HG03108 (cell line): ENCODE data around the gene TMEM88.

Experiments
- ATAC-seq: cut with Tn5 transposase; IDR thresholded peaks from one replicate; pipeline ENCODE4 v1.9.1; 2021; ENCODE audit warnings: moderate library complexity; ENCODE audit not compliant: unreplicated experiment

TMEM88 gene

GRCh38 chr17:7832431-7832830 lies 22.4 kb upstream of the TMEM88 start:
- no peak for ATAC-seq

DNA sequence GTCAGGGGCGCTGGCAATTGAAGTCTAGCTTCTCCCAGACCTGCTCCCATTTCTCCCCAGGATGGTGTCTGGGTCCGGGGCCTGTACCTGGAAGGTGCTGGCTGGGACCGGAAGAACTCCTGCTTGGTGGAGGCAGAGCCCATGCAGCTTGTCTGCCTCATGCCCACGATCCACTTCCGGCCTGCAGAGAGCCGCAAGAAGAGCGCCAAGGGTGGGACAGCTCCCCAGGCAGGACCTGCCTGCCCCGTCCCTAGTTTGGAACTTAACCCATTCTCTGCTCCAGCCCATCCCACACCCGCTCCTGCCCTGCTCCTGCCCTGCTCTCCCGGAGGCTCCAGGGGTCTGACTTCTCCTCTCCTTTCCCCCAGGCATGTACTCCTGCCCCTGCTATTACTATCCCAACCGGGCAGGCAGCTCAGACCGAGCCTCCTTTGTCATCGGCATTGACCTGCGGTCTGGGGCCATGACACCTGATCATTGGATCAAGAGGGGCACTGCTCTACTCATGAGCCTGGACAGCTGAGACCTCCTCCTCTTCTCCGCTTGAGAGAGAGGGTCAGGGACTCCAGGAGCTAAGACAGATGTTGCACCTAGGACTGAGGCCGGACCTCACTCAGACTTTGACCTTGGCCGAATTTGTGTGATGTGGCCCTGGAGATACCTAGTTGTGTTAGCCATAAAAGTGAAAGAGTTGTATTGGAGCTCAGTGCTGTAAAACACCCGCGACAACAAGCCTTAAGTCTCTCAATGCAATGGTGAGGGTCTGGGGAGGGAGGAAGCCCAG lies 21.7 kb upstream of the TMEM88 start:
- no peak for ATAC-seq

DNA sequence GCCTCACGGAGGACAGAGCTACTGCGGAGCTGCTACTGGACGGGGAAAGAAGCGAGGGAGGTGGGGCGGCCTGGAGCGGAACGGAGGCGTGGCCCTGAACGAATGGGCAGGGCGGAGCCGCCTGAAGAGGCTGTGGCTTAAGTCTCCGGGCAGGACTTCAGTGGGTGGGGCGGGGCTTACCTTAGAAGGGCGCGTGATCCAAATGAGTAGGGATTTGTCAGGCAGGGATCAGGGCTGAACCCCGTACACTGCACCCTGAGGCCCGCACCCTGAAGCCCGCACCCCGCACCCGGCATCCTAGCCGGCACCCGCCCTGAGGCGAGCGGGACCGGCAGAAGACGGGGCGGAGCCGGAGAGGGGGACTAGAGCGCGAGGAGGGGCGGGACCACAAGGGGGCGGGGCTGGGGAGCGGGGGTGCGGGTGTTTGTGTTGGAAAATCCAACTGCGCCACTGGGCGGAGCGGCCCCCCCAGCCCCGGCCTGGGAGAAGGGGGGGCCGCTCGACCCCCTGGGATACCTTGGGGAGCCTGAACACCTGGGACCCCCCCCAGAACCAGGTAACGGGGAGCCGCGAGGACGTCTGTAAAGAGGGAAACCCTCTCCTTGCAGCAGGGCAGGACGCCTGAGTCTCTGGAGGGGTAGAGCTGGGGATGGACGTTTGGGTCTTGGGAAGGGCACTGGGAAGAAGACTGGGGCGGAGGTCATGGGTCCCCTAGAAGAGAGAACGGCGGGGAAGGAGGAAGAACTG lies 20.9 kb upstream of the TMEM88 start, which contains the start of gene KDM6B:
TSS of gene KDM6B (plus strand) at position 423 of the 747 bp plus-strand sequence. CDS start 11,338 bp downstream, outside the sequence.
- peak; percentile 42 for ATAC-seq

DNA sequence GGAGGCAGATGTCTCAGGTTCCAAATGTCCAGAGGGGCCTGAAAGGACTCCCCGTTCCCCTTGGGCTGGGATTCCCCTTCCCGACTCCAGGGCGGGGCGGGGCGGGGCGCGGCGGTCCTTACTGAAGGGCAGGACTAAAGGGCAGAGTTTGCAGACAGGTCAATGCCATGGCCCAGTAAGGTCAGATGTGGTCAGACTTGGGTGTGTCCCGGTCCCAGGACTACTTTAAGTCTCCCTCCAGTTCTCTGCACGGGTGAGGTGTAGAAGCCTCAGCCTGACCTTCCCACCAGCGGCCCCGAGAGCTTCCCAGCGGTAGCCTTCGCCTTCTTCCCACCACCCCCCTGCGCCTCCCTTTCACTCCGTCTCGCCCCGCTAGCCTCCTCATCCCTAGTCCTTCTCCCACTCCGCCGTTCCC lies 20.3 kb upstream of the TMEM88 start:
- ATAC-seq: no peak

- ATAC-seq: peak; percentile 45
Observed at GRCh38 chr17:7834957-7835813, 19.7 kb upstream of the TMEM88 start.

- peak; percentile 24 for ATAC-seq
Observed at GRCh38 chr17:7835814-7836595, 18.9 kb upstream of the TMEM88 start.

GRCh38 chr17:7836596-7837407 lies 18.1 kb upstream of the TMEM88 start:
- no peak for ATAC-seq

GRCh38 chr17:7837408-7838088 lies 17.3 kb upstream of the TMEM88 start:
- no peak for ATAC-seq

DNA sequence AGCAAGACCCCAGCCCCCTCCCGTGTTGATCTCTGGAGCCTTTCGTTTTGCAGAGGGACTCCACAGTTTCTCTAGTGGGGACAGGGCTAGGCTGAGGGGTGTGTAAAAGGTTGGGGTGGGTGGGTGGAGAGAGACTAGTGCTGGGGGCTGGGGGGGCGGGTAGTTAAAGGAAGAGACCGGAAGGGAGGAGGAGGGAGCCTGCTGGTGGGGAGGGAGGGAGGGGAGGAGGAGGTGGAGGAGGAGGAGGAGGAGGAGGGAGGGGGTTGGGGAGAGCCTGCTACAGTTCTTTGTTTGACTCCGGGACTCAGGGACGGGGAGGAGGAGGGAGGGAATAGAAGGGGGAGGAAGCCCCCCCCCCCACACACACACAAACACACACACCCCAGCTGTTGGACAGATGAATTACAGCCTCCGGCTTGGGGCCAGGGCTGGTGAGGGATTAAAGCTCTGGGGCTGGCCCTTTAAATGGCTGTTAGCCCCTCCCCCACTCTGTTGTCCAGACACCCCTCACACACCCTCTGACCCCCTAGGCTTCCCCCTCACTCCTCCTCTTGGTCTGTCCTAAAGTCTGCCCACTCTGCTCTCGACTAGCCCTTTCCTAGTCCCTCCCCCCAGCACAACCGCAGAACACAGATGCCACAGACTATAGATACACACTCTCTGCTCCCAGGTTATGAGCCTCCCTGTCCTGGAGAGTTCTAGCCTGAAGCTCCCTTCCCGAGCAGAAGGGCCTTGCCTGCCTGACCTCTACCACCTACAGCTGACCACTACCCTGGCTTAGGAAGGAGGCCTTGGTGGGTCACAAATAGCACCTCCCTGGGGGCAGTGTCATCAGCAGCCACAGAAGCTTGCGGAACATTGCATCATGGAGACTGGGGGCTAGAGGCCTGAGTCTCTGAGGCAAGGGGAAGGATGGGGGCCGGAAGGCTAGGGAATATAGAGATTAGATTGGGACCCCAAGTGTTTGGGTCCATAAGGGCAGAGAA lies 16.5 kb upstream of the TMEM88 start:
- no peak for ATAC-seq

GRCh38 chr17:7839190-7839875 lies 15.5 kb upstream of the TMEM88 start:
- ATAC-seq: no peak

DNA sequence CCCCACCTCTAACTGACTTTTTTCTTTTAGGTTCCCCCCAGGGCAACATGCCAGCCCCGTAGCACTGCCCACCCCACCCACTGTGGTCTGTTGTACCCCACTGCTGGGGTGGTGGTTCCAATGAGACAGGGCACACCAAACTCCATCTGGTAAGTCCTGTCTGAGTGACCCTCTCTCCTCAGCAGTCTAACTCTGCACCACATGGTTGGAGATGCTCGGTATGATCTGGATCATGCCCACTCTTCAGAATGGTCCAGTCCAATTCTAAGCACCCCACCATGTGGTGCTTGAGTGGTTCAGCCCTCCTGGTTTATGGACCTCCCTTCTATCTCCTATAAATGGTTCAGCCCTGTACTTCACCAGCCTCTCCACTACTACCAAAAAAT lies 15.0 kb upstream of the TMEM88 start:
- ATAC-seq: no peak

DNA sequence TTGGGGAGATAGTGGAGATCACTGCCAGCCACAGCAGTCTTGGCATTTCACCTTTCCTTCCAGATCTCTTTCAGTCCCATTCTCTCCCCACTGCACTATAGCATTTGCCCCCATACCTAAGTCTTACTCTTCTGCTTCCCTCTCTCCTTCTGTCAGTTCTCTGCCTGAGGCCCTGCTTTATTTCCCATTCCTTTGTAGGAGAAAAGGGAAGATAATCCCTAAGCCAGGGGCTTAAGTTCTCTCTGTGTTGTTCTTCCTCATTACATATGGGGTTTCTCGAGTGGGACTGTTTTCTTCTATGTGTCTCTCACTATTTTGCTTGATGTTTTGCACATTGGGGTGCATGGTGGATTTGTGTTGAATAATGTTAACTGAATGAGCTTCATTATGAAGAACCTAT lies 14.4 kb upstream of the TMEM88 start:
- no peak for ATAC-seq

GRCh38 chr17:7840875-7841274 lies 14.0 kb upstream of the TMEM88 start:
- no peak for ATAC-seq

- peak; percentile 13 for ATAC-seq
Observed at GRCh38 chr17:7841396-7841914, 13.4 kb upstream of the TMEM88 start.

GRCh38 chr17:7841915-7842379 lies 12.9 kb upstream of the TMEM88 start:
- peak; percentile 19 for ATAC-seq

DNA sequence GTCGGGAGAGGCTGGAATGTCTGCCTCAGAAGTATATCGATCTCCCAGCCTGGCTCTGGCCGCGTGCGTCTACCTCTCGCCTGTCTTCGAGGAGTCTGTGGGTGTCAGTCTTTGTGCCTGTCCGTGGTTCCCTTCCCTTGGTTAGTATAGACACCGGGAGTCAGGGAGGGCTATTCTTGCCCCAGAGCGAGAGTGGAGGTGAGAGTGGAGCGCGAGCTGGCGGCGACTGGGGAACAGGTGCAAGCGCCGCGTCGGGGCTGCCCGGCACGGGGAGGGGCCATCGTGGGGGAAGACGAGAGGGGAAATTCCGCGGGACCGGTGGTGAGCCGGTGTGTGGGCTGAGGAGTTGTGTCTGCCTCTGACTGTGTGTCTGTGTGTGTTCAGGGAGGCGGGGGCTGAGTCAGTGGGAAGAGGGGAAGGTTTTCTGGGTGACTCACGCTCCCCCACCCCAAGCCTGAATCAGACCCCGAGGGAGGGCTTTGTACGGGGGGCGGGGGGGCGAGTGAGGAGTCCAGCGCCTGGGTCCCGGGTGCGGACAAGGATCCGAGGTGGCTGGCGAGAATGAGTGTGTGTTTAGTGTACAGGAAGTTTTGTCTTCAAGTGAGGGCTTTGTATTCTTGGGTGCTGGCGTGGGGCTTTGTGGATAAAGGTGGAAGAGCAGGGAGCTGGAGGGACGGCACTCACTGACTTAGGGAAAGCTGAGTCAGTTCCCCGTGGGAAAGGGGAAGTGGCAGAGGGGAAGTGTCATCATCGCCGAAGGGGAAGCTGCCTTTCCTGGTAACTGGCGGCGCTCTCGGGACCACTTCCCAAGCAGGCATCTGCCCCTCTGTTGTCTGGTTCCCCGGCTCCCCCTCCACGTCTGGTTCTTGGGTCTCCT lies 12.2 kb upstream of the TMEM88 start:
- peak; percentile 20 for ATAC-seq
